Ishikawa (cell line): ENCODE data around the gene MSTN.

Source experiments
- EP300 ChIP-seq: IDR thresholded peaks from 2 replicates; pipeline ENCODE4 v1.6.1; 2012; ENCODE audit warnings: borderline replicate concordance
- FOXM1 ChIP-seq: IDR thresholded peaks from 2 replicates; pipeline ENCODE4 v1.6.1; 2012; ENCODE audit warnings: low read depth, borderline replicate concordance
- NFIC ChIP-seq: IDR thresholded peaks from 2 replicates; pipeline ENCODE4 v1.6.1; 2012
- YY1 ChIP-seq: IDR thresholded peaks from 2 replicates; pipeline ENCODE4 v1.6.1; 2012; ENCODE audit warnings: low read depth

- no peak for TF ChIP-seq EP300
- TF ChIP-seq YY1, result no peak
- TF ChIP-seq NFIC, result no peak
- no peak for TF ChIP-seq FOXM1
These were observed 16.6 kb upstream of the MSTN start for GRCh38 chr2:190079160-190079559.
